A673 (cell line): ENCODE measurements around the gene SRCIN1.

Source experiments
- EZH2 ChIP-seq: fragments of 200-600 bp; sonication (generic); IDR thresholded peaks from 2 replicates; pipeline ENCODE4 v1.6.1; 2017; ENCODE audit warnings: borderline replicate concordance, low read depth, mild to moderate bottlenecking, mixed read lengths, antibody characterized with exemption, low read length; ENCODE audit not compliant: poor library complexity, severe bottlenecking
- TF ChIP-seq, protein P1 (sequence below): fragments of 300-800, 200-600 bp; sonication (generic); conservative IDR thresholded peaks from 2 replicates; pipeline ENCODE4 v1.5.1; 2017; ENCODE audit warnings: low read depth, mild to moderate bottlenecking, antibody characterized with exemption, low read length, moderate library complexity, mixed read lengths

GRCh38 chr17:38533866-38534497, 71.8 kb downstream of the SRCIN1 start:
- TF ChIP-seq, protein P1, sequence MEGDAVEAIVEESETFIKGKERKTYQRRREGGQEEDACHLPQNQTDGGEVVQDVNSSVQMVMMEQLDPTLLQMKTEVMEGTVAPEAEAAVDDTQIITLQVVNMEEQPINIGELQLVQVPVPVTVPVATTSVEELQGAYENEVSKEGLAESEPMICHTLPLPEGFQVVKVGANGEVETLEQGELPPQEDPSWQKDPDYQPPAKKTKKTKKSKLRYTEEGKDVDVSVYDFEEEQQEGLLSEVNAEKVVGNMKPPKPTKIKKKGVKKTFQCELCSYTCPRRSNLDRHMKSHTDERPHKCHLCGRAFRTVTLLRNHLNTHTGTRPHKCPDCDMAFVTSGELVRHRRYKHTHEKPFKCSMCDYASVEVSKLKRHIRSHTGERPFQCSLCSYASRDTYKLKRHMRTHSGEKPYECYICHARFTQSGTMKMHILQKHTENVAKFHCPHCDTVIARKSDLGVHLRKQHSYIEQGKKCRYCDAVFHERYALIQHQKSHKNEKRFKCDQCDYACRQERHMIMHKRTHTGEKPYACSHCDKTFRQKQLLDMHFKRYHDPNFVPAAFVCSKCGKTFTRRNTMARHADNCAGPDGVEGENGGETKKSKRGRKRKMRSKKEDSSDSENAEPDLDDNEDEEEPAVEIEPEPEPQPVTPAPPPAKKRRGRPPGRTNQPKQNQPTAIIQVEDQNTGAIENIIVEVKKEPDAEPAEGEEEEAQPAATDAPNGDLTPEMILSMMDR, result no peak
- no peak for TF ChIP-seq EZH2
